ENCODE measurements around the gene GAB4. TPM values are rescaled to one million over a fixed set of nuclear protein-coding genes. Genes with fewer than 3 reads are reported as not detected.

GAB4 gene
- total and polyA plus RNA-seq, 2 of the 8 experiments (the other 6 are each of a cell fraction or from before 2014, with no cell fraction given): 0.03 to 0.17 TPM

GRCh38 chr22:16914006-16914405 is 94.0 kb downstream of the GAB4 start (continued):
- TF ChIP-seq CTBP2 (IDR thresholded peaks at IDR 0.05; ENCODE audit: borderline replicate concordance, insufficient read depth, insufficient read length, low read length) (no peak), HDAC2 (IDR thresholded peaks at IDR 0.05; ENCODE audit: borderline replicate concordance in 1 of 2, low read depth in 2 of 2, low read length in 2 of 2) (no peak), BCL11A (IDR thresholded peaks at IDR 0.05; ENCODE audit: low read depth in 2 of 2, low read length in 2 of 2) (no peak), RAD21 (IDR thresholded peaks at IDR 0.05 in 1 of 2, conservative IDR thresholded peaks at IDR 0.05 in 1 of 2; ENCODE audit: low read depth in 2 of 2, low read length in 2 of 2) (no peak)

All from H1 (cell line).